ENCODE measurements around the gene L3MBTL1. TPM values are rescaled to one million over a fixed set of nuclear protein-coding genes. Genes with fewer than 3 reads are reported as not detected.

Gene L3MBTL1
- total and polyA plus RNA-seq, 3 donors from 2014 or later: 16.9 to 68.1 (median 64.5) TPM

GRCh38 chr20:43460830-43461200 is 46.7 kb upstream of the L3MBTL1 start:
- no peak for DNase-seq
- Histone ChIP-seq H3K27ac (no peak overlapping the region), H3K4me1 (peaks cover 11% of the 10 kb centered on the region), H3K4me3 (no peak overlapping the region), H3K27me3 (no peaks in the 10 kb centered on the region), H3K36me3 (ENCODE audit: low read depth, missing control alignments) (no peaks in the 10 kb centered on the region), H3K9me3 (no peaks in the 10 kb centered on the region)
- WGBS, 2 donors: 88 to 90% methylated on average over 10 of the region's 10 CpGs
- no peak for TF ChIP-seq CTCF (IDR thresholded peaks at IDR 0.05)
- TF ChIP-seq POLR2A (IDR thresholded peaks at IDR 0.05): no peak
- intact Hi-C loops (cut with DNase I; ENCODE audit: low total_unique reads): no loop called here

GRCh38 chr20:43461894-43462659 is 45.4 kb upstream of the L3MBTL1 start:
- H3K4me1 ChIP-seq: peaks cover 11% of the 10 kb centered on the region
- intact Hi-C loops (cut with DNase I; ENCODE audit: low total_unique reads): no loop called here

GRCh38 chr20:43462660-43463526 is 44.6 kb upstream of the L3MBTL1 start:
- intact Hi-C loops (cut with DNase I; ENCODE audit: low total_unique reads): no loop called here
- Histone ChIP-seq H3K36me3 (ENCODE audit: low read depth, missing control alignments) (no peaks in the 10 kb centered on the region), H3K9me3 (no peaks in the 10 kb centered on the region), H3K4me1 (peaks cover 11% of the 10 kb centered on the region), H3K4me3 (no peak overlapping the region), H3K27ac (no peak overlapping the region), H3K27me3 (no peaks in the 10 kb centered on the region)
- WGBS, 2 donors: 87 to 91% methylated on average over 4 of the region's 4 CpGs
- TF ChIP-seq CTCF (IDR thresholded peaks at IDR 0.05) (no peak), POLR2A (IDR thresholded peaks at IDR 0.05) (no peak)
- no peak for DNase-seq

More at GRCh38 chr20:43461894-43462659, 45.4 kb upstream of the L3MBTL1 start:
- Histone ChIP-seq H3K4me3 (no peak overlapping the region), H3K27ac (no peak overlapping the region), H3K9me3 (no peaks in the 10 kb centered on the region), H3K27me3 (no peaks in the 10 kb centered on the region), H3K36me3 (ENCODE audit: low read depth, missing control alignments) (no peaks in the 10 kb centered on the region)
- DNase-seq: no peak
- WGBS, 2 donors: 88 to 94% methylated on average over 3 of the region's 3 CpGs
- no peak for TF ChIP-seq POLR2A (IDR thresholded peaks at IDR 0.05)
- TF ChIP-seq CTCF (IDR thresholded peaks at IDR 0.05): no peak

- H3K4me1 ChIP-seq: peaks cover 11% of the 10 kb centered on the region
- 73 to 76% methylated on average over 3 of the region's 3 CpGs for WGBS, 2 donors
- no peak overlapping the region for H3K4me3 ChIP-seq
- intact Hi-C loops (cut with DNase I; ENCODE audit: low total_unique reads): no loop called here
- no peaks in the 10 kb centered on the region for H3K36me3 ChIP-seq (ENCODE audit: low read depth, missing control alignments)
- H3K27ac ChIP-seq: no peak overlapping the region
- H3K27me3 ChIP-seq: no peaks in the 10 kb centered on the region
- H3K9me3 ChIP-seq: no peaks in the 10 kb centered on the region
- DNase-seq: no peak
- TF ChIP-seq POLR2A (IDR thresholded peaks at IDR 0.05) (no peak), CTCF (IDR thresholded peaks at IDR 0.05) (no peak)
These were observed 43.8 kb upstream of the L3MBTL1 start for GRCh38 chr20:43463527-43464218.

Measured in testis (tissue), 3 donors.